H1 (cell line): Measurements from ENCODE around the gene ZNF652. TPM values are rescaled to one million over a fixed set of nuclear protein-coding genes. Genes with fewer than 3 reads are reported as not detected.

Experiments used
- KDM1A ChIP-seq: fragments of 200-600, 300-600 bp; sonication (generic); IDR thresholded peaks from 2 replicates; pipeline ENCODE4 v1.7.1; 2016; ENCODE audit warnings: mild to moderate bottlenecking, low read length, borderline replicate concordance
- RAD21 ChIP-seq, 2 experiments: IDR thresholded peaks in 1 of 2; conservative IDR thresholded peaks in 1 of 2; 2 replicates each; pipeline ENCODE4 v1.6.1; 2011; ENCODE audit warnings: low read depth in 2 of 2, low read length in 2 of 2, improper control_type of control experiment in 1 of 2, inconsistent platforms in 1 of 2, mild to moderate bottlenecking in 1 of 2, moderate library complexity in 1 of 2
- polyA plus RNA-seq, 7 experiments: library from polyadenylated mRNA; depleted of rRNA in 3 of 7; stranded (reverse) in 5 of 7; unstranded in 2 of 7; fragments of >200 nt in 5 of 7; fragments of 200-250 nt in 2 of 7; gene quantifications; 1 replicate in 5 of 7; 2 replicates in 1 of 7; 4 replicates in 1 of 7; pipeline versions ENCODE4 v1.2.1 to v1.2.3, GENCODE V29; 2011 to 2013; ENCODE audit warnings: missing spikeins in 2 of 7, mixed read lengths in 2 of 7
- total RNA-seq: library from RNA; stranded (reverse); fragmentation: NEBNext Ultra II Directional; extraction: Animal tissue kit (Norgen Biotek cat#: 25700); gene quantifications from 2 replicates; pipeline ENCODE4 v1.2.1, GENCODE V29; 2021

ZNF652 gene
- total and polyA plus RNA-seq, 2 of the 8 experiments (the other 6 are each of a cell fraction or from before 2014, with no cell fraction given) = 13.5 to 39.6 TPM

DNA sequence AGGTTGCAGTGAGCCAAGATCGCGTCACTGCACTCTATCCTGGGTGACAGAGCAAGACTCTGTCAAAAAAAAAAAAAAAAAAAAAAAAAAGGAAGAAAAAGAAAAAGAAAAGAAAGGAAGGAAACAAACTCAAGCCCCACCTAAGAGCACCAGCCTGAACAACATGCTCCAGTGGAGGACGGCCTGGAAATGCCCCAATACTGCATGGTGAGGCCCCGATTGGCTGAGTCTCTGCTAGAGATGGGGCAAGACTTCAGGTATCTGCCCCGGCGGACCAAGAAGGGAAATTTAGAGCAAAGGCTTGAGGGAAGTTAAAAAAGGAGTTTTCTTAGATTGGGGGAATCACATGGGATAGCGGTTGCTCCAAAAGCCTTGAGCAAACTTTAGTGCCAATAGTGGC, 10.4 kb upstream of the ZNF652 start (continued):
- TF ChIP-seq RAD21 (IDR thresholded peaks at IDR 0.05 in 1 of 2, conservative IDR thresholded peaks at IDR 0.05 in 1 of 2; ENCODE audit: low read depth in 2 of 2, low read length in 2 of 2) = no peak
- TF ChIP-seq KDM1A = no peak
